B cell (primary cell): ENCODE measurements around the gene SLC39A11. TPM values are rescaled to one million over a fixed set of nuclear protein-coding genes. Genes with fewer than 3 reads are reported as not detected.

Source experiments
- ATAC-seq: fragments of 200-7000 bp; cut with Tn5 transposase; one replicate; pipeline ENCODE4 v1.10.0; 2021; ENCODE audit warnings: low read depth, mild to moderate bottlenecking, moderate number of reproducible peaks, moderate library complexity
- CTCF ChIA-PET: fragments of 350-600 bp; sonication (Branson Sonifier 250); formaldehyde crosslinking; loops from one replicate; lab custom pipeline; 2021; ENCODE audit warnings: antibody characterized with exemption, inconsistent platforms; lab: Charles Lee
- POLR2A ChIA-PET: fragments of 350-600 bp; sonication (Branson Sonifier 250); formaldehyde crosslinking; loops from one replicate; lab custom pipeline; 2021; ENCODE audit warnings: antibody characterized with exemption; lab: Charles Lee
- DNase-seq: peaks from one replicate; pipeline ENCODE4 v3.0.0; 2013
- H2AFZ ChIP-seq: 2 replicates; pipeline ENCODE4 v1.6.1; 2012; ENCODE audit warnings: mild to moderate bottlenecking, low read depth, low read length; ENCODE audit not compliant: insufficient read depth, poor library complexity, severe bottlenecking
- H3K27ac ChIP-seq, 2 donors: 1 replicate in 1 of 2; 2 replicates in 1 of 2; pipeline ENCODE4 v1.5.1; 2012 to 2013; ENCODE audit warnings: low read length in 2 of 2, mild to moderate bottlenecking in 2 of 2, moderate library complexity in 1 of 2
- H3K27me3 ChIP-seq, 4 experiments: fragments of 200-600 bp in 1 of 4; sonication (generic) in 1 of 4; replicated peaks in 1 of 4; 1 replicate in 2 of 4; 2 replicates in 2 of 4; pipeline versions ENCODE4 v1.6.1 to v1.7.0; 2013 to 2016; ENCODE audit warnings: low read length in 3 of 4, mild to moderate bottlenecking in 2 of 4, mixed read lengths in 1 of 4, moderate library complexity in 1 of 4; ENCODE audit not compliant: insufficient read depth in 4 of 4, control insufficient read depth in 3 of 4; ENCODE audit errors: control extremely low read depth in 1 of 4
- H3K36me3 ChIP-seq, 2 experiments: replicated peaks in 1 of 2; 1 replicate in 1 of 2; 2 replicates in 1 of 2; pipeline versions ENCODE4 v1.6.1 to v1.7.1; 2013; ENCODE audit warnings: low read length in 1 of 2; ENCODE audit not compliant: insufficient read depth in 2 of 2, control insufficient read depth in 1 of 2; ENCODE audit errors: control extremely low read depth in 1 of 2, extremely low read depth in 1 of 2
- H3K4me1 ChIP-seq, 2 donors: fragments of 200-600 bp in 1 of 2; sonication (generic) in 1 of 2; 1 replicate in 1 of 2; 2 replicates in 1 of 2; pipeline versions ENCODE4 v1.5.1 to v1.6.1; 2013 to 2017; ENCODE audit warnings: low read length in 2 of 2; ENCODE audit not compliant: control insufficient read depth in 2 of 2, insufficient read depth in 2 of 2
- H3K4me2 ChIP-seq: replicated peaks from 2 replicates; pipeline ENCODE3; 2012; ENCODE audit warnings: mild to moderate bottlenecking, low read depth, low read length; ENCODE audit not compliant: poor library complexity, severe bottlenecking
- H3K4me3 ChIP-seq, 5 experiments: fragments of 200-600 bp in 1 of 5; sonication (generic) in 1 of 5; 1 replicate in 3 of 5; 2 replicates in 2 of 5; pipeline versions ENCODE4 v1.5.1 to v1.7.0; 2011 to 2016; ENCODE audit warnings: low read length in 4 of 5, mild to moderate bottlenecking in 4 of 5, low read depth in 2 of 5, control low read depth in 1 of 5, moderate library complexity in 1 of 5; ENCODE audit not compliant: insufficient read depth in 1 of 5; ENCODE audit errors: control extremely low read depth in 1 of 5, extremely low read depth in 1 of 5
- H3K79me2 ChIP-seq: fragments of 200-600 bp; sonication (generic); one replicate; pipeline ENCODE4 v1.6.0; 2016; ENCODE audit warnings: low read length; ENCODE audit not compliant: control insufficient read depth, insufficient read depth
- H3K9ac ChIP-seq: fragments of 200-600 bp; sonication (generic); 2 replicates; pipeline ENCODE4 v1.6.1; 2017; ENCODE audit warnings: mild to moderate bottlenecking, low read length, moderate library complexity
- H3K9me3 ChIP-seq, 3 donors: one replicate each; pipeline versions ENCODE4 v1.6.1 to v1.7.1; 2013; ENCODE audit warnings: low read length in 2 of 3; ENCODE audit not compliant: control insufficient read depth in 2 of 3, insufficient read depth in 1 of 3; ENCODE audit errors: control extremely low read depth in 1 of 3
- H4K20me1 ChIP-seq: 2 replicates; pipeline ENCODE4 v1.6.0; 2012; ENCODE audit warnings: mild to moderate bottlenecking, low read length; ENCODE audit not compliant: insufficient read depth, control insufficient read depth, poor library complexity, severe bottlenecking
- H3K27ac Mint-ChIP-seq: one replicate; pipeline ENCODE4 v1.8.0; 2021; ENCODE audit warnings: mixed read lengths
- H3K27me3 Mint-ChIP-seq: one replicate; pipeline ENCODE4 v1.8.0; 2021; ENCODE audit warnings: mixed read lengths
- H3K4me1 Mint-ChIP-seq: one replicate; pipeline ENCODE4 v1.8.0; 2021; ENCODE audit warnings: mixed read lengths
- H3K4me3 Mint-ChIP-seq: one replicate; pipeline ENCODE4 v1.8.0; 2021; ENCODE audit warnings: mixed read lengths
- H3K9me3 Mint-ChIP-seq: one replicate; pipeline ENCODE4 v1.8.0; 2022; ENCODE audit warnings: mixed read lengths; ENCODE audit not compliant: insufficient read depth
- EZH2 ChIP-seq: IDR thresholded peaks from 2 replicates; pipeline ENCODE4 v1.6.1; 2012; ENCODE audit warnings: borderline replicate concordance, low read depth, mild to moderate bottlenecking, moderate library complexity, low read length; ENCODE audit not compliant: insufficient read depth, poor library complexity, severe bottlenecking
- WGBS: methylation state at CpG from one replicate; pipeline ENCODE4 v1.1.5; 2013; ENCODE audit warnings: missing lambda C conversion rate; ENCODE audit not compliant: insufficient coverage; 5-methylcytosine and 5-hydroxymethylcytosine counted together
- intact Hi-C: fragments of 100-400 bp; cut with micrococcal nuclease; formaldehyde crosslinking; loops from one replicate; pipeline ENCODE4 v1.10.0; 2022
- polyA plus RNA-seq: library from polyadenylated mRNA; depleted of rRNA; stranded (reverse); fragments of >200 nt; gene quantifications from 2 replicates; pipeline ENCODE4 v1.2.3, GENCODE V29; 2012
- total RNA-seq, 2 donors: library from RNA; stranded (reverse); fragments of 120-200 nt in 1 of 2; gene quantifications; 1 replicate in 1 of 2; 2 replicates in 1 of 2; pipeline versions ENCODE4 v1.2.3 to v1.2.4, GENCODE V29; 2013 to 2022
- TF ChIP-seq, protein P1 (sequence below): fragments of 200-600 bp; IDR thresholded peaks from one replicate; pipeline ENCODE4 v1.8.0; 2022; ENCODE audit warnings: antibody characterized with exemption, mild to moderate bottlenecking

SLC39A11 gene
- total and polyA plus RNA-seq, 2 donors (not counting 1 experiment from before 2014, with no cell fraction given): 6.9 to 39.6 TPM

DNA sequence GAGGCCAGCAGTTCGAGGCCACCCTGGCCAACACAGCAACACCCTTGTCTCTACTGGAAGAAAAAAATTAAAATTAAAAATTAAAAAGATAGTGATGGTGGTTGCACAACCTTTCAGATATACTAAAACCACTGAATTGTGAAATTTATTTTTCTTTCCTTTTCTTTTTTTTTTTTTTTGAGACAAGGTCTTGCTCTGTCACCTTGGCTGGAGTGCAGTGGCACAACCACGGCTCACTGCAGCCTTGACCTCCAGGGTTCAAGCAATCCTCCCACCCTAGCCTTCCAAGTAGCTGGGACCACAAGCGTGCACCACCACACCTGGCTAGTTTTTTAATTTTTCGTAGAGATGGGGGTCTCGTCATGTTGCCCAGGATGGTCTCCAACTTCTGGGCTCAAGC is 254.4 kb downstream of the SLC39A11 start:
- Histone ChIP-seq H3K9me3 (peaks cover 0 to 6% (median 4%) of the 10 kb centered on the region in 3 donors), H3K79me2 (no peaks in the 10 kb centered on the region), H3K27me3 (no peaks in the 10 kb centered on the region), H3K9ac (no peak overlapping the region), H3K4me3 (no peak overlapping the region), H2AFZ (no peak overlapping the region), H3K4me1 (no peaks in the 10 kb centered on the region), H3K27ac (no peak overlapping the region), H3K36me3 (peaks cover 0 to 5% of the 10 kb centered on the region in 2 experiments), H3K4me2 (no peak overlapping the region), H4K20me1 (no peaks in the 10 kb centered on the region)
- 100% methylated on average over 3 of the region's 5 CpGs for WGBS
- TF ChIP-seq, protein P1, sequence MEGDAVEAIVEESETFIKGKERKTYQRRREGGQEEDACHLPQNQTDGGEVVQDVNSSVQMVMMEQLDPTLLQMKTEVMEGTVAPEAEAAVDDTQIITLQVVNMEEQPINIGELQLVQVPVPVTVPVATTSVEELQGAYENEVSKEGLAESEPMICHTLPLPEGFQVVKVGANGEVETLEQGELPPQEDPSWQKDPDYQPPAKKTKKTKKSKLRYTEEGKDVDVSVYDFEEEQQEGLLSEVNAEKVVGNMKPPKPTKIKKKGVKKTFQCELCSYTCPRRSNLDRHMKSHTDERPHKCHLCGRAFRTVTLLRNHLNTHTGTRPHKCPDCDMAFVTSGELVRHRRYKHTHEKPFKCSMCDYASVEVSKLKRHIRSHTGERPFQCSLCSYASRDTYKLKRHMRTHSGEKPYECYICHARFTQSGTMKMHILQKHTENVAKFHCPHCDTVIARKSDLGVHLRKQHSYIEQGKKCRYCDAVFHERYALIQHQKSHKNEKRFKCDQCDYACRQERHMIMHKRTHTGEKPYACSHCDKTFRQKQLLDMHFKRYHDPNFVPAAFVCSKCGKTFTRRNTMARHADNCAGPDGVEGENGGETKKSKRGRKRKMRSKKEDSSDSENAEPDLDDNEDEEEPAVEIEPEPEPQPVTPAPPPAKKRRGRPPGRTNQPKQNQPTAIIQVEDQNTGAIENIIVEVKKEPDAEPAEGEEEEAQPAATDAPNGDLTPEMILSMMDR: no peak
- TF ChIP-seq EZH2: no peak
- no peak overlapping the region for H3K27ac Mint-ChIP-seq
- DNase-seq (no peak), ATAC-seq (no peak)
- no peak overlapping the region for H3K4me3 Mint-ChIP-seq
- ChIA-PET POLR2A (no interaction called here), CTCF (no interaction called here)
- peaks cover 7% of the 10 kb centered on the region for H3K9me3 Mint-ChIP-seq
- H3K27me3 Mint-ChIP-seq: no peaks in the 10 kb centered on the region
- intact Hi-C loops: no loop called here
- no peaks in the 10 kb centered on the region for H3K4me1 Mint-ChIP-seq

- Histone ChIP-seq H3K27me3 (no peaks in the 10 kb centered on the region), H3K27ac (no peak overlapping the region), H3K4me1 (no peaks in the 10 kb centered on the region), H3K9me3 (peaks cover 0 to 6% (median 4%) of the 10 kb centered on the region in 3 donors), H3K4me2 (no peak overlapping the region), H3K9ac (no peak overlapping the region), H3K36me3 (peaks cover 0 to 5% of the 10 kb centered on the region in 2 experiments), H4K20me1 (no peaks in the 10 kb centered on the region), H3K79me2 (no peaks in the 10 kb centered on the region), H3K4me3 (no peak overlapping the region), H2AFZ (no peak overlapping the region)
- ChIA-PET POLR2A (no interaction called here), CTCF (no interaction called here)
- intact Hi-C loops: no loop called here
- Mint-ChIP-seq H3K4me3 (no peak overlapping the region), H3K9me3 (peaks cover 7% of the 10 kb centered on the region), H3K4me1 (no peaks in the 10 kb centered on the region), H3K27me3 (no peaks in the 10 kb centered on the region), H3K27ac (no peak overlapping the region)
- no peak for ATAC-seq
- TF ChIP-seq, protein P1: no peak
- TF ChIP-seq EZH2: no peak
- no CpG with 5 or more reads among the region's 1 CpG for WGBS
- DNase-seq: no peak
Measured at GRCh38 chr17:72837335-72837734, 255.2 kb downstream of the SLC39A11 start.
